Gastrocnemius medialis (tissue), 4 donors: Measurements from ENCODE around the gene CHRM5.

ENCODE experiments used
- CTCF ChIP-seq, 5 experiments: fragments of 450-650 bp in 3 of 5; fragments of 200-600 bp in 2 of 5; sonication (generic) in 2 of 5; IDR thresholded peaks in 4 of 5; conservative IDR thresholded peaks in 1 of 5; 1 replicate in 4 of 5; 2 replicates in 1 of 5; pipeline ENCODE4 v1.5.1; 2016 to 2019; ENCODE audit warnings: antibody characterized with exemption in 5 of 5, mild to moderate bottlenecking in 3 of 5, moderate library complexity in 3 of 5
- POLR2A ChIP-seq, 2 donors: fragments of 450-650 bp; IDR thresholded peaks; one replicate each; pipeline ENCODE4 v1.6.1; 2017; ENCODE audit warnings: antibody characterized with exemption in 2 of 2, mild to moderate bottlenecking in 2 of 2, moderate library complexity in 2 of 2

GRCh38 chr15:34076785-34077184 lies 108.5 kb downstream of the CHRM5 start:
- TF ChIP-seq CTCF (IDR thresholded peaks at IDR 0.05 in 4 of 5, conservative IDR thresholded peaks at IDR 0.05 in 1 of 5) (no peak), POLR2A (IDR thresholded peaks at IDR 0.05) (no peak)
